Mesenteric fat pad (tissue), 1 donor: ENCODE measurements around the gene HPDL. TPM values are rescaled to one million over a fixed set of nuclear protein-coding genes. Genes with fewer than 3 reads are reported as not detected.

ENCODE experiments used
- DNase-seq: peaks from one replicate; pipeline ENCODE4 v3.0.0-alpha.2; 2020; ENCODE audit warnings: low spot score
- total RNA-seq: library from RNA; stranded (reverse); fragmentation: NEBNext Ultra II Directional; extraction: Animal tissue kit (Norgen Biotek cat#: 25700); gene quantifications from one replicate; pipeline ENCODE4 v1.2.1, GENCODE V29; 2021
- donor health status: DM: yes; HTN: yes; CAD: no.

The HPDL gene
- total RNA-seq, 1 donor from 2014 or later = 1.00 TPM

DNA sequence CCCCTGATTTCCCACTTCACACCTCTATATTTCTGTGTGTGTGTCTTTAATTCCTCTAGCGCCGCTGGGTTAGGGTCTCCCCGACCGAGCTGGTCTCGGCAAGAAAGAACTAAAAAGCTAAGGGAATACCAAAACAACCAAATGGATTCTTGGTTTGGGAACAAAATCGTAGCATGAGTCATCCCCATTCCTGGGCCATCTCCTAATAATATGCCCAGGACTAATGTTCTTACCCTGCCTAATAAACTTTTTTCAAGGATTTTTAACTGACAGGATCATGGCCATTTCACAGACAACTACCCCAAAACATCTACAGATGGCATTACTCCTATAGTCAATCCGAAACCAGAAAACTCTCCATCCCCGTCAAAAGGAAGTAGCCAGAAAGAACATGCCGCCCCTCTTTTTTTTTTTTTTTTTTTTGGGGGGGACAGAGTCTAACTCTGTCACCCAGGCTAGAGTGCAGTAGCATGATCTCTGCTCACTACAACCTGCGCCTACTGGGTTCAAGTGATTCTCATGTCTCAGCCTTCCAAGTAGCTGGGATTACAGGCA, 4.1 kb upstream of the HPDL start:
- DNase-seq = no peak

DNA sequence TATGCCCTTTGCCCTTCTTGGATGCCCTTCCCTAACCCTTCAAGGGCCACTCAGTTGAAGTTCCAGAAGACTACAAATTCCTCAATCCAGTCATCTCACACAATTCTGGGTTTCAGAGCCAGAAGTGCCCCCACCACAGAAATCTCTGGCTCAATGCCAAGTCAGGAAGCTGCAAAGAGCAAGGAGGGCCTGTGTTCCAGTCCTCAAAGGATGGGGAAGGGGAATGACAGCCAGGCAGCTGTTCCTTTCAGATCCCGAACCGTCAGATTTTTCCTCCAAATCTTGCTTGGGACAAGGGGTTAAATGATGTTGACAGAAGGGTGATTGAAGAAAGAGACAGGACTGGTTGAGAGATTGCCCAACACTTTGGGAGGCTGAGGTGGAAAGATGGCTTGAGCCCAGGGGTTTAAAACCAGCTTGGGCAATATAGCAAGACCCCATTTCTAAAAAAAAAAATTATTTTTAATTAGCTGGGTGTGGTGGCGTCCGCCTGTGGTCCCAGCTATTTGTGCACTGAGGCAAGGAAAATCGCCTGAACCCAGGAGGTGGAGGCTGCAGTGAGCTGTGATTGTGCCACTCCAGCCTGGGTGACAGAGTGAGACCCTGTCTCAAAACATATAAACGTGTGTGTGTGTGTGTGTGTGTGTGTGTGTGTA, 716 bp upstream of the HPDL start:
- peak; percentile 18 for DNase-seq

DNA sequence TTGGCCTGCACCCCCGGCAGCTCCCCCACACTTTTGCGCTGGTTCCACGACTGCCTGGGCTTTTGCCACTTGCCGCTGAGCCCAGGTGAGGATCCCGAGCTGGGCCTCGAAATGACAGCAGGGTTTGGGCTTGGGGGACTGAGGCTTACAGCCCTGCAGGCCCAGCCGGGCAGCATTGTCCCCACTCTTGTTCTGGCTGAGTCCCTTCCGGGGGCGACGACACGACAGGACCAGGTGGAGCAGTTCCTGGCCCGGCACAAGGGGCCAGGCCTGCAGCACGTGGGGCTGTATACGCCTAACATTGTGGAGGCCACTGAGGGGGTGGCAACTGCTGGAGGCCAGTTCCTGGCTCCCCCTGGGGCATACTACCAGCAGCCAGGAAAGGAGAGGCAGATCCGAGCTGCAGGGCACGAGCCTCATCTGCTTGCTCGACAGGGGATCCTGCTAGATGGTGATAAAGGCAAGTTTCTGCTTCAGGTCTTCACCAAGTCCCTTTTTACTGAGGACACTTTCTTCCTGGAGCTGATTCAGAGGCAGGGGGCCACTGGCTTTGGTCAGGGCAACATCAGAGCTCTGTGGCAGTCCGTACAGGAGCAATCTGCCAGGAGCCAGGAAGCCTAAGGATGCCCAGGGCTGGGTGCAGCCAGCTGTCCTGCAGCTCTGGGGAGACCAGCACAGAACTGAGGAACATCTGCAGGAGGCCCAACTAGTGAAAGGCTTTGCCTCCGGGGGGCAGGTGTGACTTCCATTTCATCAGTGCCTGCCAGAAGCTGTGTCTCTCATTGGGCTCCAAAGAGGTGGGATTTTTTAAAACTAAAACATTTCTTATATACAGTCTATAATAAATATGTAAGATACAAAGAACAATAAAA, 1.2 kb downstream of the HPDL start:
- DNase-seq = peak; percentile 62

DNA sequence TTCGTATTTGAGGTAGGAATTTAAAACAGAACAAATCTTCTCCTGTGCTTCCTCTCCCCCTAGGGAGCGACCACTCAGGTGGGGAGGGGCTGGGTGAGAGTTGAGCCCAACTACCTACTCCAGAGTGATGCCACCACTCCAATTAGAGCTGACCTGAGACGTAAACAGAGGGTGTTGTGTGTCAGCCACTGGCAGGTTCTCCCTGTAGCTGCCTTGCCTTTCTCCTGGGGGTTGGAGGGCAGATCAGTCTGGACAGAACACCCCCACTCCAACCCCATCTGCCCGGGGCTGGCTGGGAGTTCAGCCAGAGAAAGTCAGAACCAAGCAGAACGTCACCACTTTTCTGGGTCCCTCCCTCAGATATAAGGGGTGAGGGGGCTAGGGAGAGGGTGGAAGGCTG, 2.0 kb downstream of the HPDL start:
- peak; percentile 55 for DNase-seq

DNA sequence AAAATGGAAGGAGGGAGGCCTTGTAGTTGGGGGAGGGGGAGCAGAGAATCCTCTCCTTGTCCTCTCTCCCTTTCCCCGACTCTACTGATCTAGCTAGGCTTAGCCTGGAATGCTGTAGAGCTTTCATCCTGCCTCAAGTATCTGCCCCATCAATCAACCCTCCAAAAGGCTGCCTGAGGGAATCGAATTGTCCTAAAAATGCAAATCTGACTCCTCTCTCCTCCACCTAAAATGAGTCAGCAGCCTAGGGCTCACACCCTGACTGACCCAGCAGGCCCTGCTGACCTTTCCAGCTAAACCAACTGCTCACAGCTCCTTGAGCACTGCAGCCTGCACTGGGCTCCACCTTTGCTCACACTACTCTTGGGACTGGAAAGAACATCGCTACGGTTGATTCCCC, 2.8 kb downstream of the HPDL start:
- peak; percentile 35 for DNase-seq

DNA sequence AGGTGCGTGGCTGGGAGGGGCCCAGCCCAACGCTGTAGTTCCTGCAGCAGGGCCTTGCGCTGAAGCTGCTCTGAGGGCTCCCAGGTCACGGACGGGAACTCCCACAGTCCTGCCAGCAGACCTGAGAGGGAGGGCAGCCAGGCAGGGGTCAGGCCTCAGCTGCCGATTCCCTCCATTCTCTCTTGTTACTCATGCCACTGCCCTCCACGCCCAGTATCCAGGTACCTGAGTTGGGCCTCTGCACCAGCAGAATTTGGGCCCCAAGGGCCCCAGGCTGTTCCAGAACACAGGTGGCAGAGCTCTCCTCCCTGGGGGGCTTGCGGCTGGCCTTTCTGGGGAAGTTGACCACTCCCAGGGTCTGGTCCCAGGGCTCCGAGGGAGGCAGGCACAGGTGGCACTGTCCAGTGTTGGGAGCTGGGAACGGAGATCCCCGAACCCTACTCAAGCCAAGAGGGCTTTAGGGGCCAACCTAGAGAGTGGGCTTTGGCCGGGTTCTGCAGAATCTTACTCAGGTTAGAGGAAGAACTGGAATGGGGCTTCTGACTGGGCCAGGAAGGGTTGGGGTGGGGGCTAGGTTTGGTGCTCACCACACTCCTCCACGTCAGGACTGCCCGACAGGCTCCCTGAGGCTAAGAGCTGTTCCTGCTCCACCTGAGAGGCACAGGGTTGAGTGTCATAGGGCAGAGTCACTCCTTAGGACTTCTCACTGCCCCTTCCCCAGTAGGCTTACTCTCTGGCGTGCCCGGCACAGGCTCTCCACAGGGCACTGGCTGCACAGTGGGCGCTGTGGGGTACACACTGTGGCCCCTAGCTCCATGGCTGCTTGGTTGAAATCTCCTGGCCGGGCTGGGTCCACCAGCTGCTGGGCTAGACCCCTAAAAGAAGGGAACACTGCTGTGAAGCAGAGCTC, 5.0 kb downstream of the HPDL start:
- DNase-seq = peak; percentile 77

DNA sequence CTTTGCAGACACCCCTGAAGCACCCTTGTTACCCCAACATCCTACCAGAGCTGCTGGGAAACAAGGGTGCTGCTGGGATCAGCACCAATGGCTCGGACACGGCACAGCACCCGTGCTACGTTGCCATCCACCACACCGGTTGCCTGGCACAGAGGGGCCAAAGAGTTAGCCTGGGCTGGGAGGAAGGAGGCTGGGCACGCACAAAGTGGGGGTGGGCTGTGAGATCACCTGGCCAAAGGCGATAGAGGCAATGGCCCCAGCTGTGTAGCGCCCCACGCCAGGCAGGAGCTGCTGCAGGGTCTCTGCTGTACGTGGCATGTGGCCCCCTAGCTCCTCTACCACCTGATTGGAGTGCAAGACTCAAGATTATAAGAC, 5.6 kb downstream of the HPDL start:
- DNase-seq = peak; percentile 51

DNA sequence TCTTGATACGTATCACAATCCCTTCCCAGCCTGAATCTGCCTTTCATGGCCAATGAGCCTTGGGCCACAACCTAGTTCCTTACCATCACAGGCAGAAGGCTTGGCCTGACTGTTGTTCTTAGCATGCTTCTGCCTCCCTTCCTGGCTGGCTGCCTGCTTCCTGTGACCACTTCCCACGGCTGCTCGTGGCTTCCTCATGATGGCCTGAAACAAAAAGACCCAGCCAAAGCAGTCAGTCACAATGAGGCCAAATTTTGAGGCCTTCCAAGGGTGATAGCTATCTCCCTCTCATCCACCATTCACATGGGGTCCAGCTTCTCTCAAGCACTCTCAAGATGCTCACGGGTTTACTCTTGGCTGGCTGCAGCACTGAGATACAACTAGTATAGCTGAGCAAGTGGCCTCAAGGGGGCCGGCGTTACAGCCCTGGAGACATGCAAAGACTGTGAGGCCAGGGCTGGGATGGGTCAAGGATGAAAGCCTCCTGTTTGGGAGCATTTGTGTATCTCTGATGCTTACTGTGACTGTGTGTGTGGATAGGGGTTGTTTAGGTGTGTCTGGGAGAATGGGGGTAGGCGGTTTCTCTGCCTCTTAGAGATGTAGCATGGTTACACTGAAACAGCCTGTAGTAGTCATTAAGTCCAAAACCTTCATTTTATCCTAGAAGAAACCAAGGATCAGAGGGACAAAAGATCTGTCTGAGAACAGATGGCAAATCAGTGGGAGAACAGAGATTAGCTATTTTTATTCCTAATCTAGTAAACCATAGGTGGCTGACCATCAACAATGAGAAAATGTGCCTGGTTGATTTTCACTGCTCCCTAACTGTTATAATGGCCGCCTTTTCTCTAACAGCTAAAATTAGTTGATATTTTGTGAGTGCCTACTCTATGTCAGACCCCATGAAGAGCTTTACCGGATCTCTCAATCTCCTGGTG, 7.9 kb downstream of the HPDL start:
- no peak for DNase-seq

DNA sequence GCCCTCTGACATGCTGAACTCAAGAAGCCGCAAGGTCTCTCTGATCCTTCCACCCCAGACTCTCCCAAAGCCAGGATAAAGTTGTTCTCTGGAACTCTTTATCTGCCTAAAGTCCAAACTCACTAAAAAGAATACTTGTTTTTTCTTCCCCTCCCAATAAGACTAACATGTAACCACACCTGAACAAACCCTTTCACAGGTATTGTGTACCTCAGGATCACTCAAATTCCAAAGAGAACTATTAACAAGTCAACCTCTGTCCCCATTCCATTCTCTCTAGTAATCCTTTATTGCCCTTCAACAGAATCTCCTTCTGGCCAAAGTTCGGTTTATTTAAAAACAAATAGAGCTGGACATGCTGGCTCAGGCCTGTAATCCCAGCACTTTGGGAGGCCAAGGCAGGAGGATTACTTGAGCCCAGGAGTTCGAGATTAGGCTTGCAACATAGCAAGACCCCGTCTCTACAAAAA, 9.2 kb downstream of the HPDL start:
- DNase-seq = no peak

DNA sequence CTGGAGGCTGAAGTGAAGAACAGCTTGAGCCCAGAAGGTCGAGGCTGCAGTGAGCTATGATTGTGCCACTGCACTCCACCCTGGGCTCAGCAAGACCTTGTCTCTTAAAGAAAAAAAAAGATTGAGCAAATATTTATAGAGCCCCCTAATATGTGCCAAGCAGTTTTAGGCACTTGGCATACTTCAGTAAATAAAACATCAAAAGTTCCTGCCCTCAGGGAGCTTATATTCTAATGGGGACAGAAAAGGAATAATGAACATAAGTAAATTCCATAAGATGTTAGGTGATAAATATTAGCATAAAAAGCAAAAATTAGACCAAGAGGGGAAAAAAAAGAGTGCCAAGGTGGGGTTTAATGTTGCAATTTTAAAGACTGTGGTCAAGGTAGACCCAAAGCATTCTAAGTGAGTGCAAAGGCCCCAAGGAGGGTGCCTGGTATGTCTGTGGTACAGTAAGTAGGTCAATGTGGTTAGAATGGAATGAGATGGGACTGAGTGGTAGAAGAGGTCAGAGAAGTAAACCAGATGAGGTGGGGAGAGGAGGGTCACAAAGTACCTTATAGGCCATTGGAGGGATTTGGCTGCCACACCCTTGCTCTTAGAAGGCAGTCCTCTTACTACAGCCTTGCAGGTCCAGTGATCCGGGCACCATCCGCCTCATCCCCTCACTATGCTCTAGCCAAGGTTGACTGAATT, 11.1 kb downstream of the HPDL start:
- no peak for DNase-seq

DNA sequence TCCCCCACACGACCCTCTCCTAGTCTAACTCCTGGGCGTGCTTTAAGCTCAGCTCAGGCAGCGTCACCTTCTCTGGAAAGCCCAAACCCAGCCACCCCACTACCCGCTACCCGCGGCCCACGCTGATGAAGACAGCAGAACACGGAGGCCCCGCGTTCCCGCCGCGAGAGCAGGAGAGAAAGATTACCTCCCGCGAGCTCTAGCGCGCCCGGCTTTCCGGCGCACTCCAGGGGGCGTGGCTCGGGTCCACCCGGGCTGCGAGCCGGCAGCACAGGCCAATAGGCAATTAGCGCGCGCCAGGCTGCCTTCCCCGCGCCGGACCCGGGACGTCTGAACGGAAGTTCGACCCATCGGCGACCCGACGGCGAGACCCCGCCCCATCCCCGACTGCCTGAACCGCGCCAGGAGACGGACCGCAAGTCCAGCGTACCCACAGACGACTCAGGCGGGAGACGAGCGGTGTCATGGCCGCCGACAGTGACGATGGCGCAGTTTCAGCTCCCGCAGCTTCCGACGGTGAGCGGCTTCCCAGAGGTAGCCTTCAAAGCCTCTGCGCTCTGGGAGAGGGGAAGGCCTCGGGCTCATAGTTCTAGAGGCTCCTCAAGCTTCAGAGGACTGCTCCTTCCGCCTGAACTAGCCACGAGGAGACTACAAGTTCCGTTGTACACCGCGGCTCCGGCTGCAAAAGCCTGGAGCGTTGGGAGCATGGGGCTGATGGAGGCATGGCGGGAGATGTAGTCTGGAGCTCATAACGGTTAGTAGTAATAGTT, 13.3 kb downstream of the HPDL start, which contains the start of the genes MUTYH and TOE1:
MUTYH (minus strand) TSS at position 652 of the 770 bp plus-strand sequence. CDS start 5,935 bp downstream, outside the sequence.
TOE1 (plus strand) TSS at position 382 of the 770 bp plus-strand sequence; CDS start at position 465, 83 bp downstream.
- DNase-seq = peak; percentile 98

DNA sequence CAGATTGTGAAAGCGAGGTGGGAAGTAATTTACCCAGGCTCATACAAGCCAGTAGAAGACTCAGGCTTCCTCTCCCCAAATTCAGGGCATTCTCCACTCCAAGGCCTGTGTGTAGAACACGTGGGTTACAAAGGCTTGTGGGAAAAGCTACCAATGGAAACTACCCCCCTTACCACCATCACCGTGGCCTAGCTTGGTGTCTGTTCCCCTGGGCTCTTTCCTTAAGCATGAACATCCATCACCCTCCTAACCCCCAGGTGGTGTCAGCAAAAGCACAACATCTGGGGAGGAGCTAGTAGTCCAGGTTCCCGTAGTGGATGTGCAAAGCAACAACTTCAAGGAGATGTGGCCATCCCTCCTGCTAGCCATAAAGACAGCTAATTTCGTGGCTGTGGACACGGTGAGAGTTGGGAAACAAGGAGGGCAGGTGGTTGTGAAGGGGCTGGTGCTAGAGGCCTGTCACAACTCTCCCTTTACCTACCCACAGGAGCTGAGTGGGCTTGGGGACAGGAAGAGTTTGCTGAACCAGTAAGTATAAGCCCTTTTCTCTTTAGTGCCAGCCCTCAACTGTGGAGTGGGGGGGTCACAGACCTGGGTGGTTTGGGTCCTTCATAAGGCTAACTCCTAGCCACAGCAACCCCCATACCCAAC, 14.2 kb downstream of the HPDL start:
- DNase-seq = no peak

DNA sequence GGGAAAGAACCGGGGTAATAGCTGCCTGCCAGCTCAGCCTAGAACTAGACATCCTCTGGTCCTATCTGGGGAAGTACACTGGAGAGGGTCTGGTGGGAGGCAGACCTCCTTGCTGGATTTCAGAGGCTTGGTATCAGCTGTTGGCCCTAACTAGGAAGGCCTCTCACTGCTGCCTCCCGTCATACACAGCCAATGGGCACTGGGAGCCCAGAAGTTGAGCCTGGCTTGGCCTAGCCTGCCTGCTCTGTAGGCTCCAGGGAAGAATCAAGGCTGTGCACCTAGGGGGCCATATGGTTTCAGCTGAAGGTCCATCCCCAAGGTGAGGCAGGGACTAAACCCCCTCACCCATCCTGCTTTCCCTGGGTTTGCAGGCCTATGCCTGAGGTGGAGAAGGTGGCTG, 17.8 kb downstream of the HPDL start:
- DNase-seq = no peak

DNA sequence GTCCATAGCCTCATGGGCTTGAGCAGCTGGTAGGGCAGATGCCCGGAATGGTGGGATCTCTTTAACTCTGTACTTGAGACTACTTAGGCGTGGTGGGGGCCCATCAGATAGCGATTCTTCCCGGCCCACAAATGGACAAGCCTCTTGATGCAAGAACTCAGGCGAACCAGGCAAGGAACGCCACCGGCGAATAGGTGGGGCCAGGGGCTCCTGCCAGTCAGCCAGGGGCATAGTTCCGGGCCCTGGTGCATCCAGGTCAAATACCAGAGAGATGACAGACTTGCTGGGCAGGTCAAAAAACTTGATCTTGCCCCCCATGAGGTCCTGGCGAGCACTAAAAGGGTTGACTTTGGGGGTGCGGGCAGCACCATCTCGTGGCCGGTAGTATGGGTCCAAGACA, 18.3 kb downstream of the HPDL start:
- no peak for DNase-seq

DNA sequence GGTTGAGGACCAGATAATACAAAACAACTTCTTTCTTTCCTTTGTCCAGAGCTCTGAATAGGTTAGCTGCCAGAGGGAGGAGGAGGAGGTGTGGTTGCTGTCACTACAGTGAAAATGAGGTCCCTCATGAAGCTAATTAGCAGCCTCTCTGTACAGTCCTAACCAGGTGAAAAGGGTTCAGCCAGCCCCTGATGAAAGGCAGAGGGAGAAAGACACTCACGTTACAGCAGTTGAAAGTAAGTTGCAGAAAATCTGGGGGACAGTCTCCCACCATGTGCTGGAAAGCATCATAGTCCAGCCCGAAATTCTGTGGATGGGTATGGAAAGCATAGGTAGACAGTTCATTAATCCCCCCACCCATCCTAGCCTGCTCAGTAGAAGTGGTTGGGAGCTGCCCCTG, 19.8 kb downstream of the HPDL start:
- DNase-seq = no peak

DNA sequence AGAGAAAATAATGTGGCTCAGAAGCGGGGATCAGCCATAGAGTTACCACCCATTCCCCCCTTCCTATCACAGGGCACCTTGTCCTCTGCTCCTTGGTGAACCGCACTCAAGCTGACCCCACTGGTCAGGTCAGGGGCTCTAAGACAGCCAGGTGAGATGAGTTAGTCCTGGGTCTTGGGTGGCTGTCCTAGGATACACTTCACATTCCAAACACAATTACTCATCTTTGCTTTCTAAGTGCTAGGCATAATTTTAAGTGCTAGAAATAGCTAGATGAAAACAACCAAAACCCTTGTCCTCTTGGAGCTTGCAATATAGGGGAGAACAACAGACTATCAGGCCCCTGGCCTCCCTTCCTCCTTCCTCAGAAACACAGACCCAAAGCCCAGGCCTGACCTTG, 21.3 kb downstream of the HPDL start:
- DNase-seq = no peak

DNA sequence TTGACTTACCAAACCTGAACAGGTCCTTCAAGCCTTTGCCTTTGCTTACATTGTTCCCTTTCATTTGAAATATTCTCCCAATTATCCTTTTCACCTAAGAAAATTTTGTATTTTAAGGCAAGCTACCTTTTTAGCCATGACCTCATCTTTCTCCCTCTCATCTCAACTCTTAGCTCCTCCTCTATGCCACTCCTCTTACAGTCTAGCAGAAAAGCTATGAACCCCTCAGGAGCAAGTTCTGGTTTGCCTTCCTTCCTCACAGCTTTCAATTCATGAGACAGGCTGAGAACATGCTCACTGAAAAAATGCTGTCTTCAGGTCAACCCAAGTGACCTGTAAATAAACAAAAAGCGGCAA, 21.9 kb downstream of the HPDL start:
- DNase-seq = no peak
